Brain pericyte (primary cell): ENCODE results near the gene ARHGAP26.

ENCODE experiments used
- DNase-seq: peaks from one replicate; pipeline ENCODE4 v3.0.0-alpha.2; 2012; ENCODE audit warnings: low read depth, low spot score

Gene ARHGAP26

GRCh38 chr5:142811866-142812557 is 41.8 kb downstream of the ARHGAP26 start:
- no peak for DNase-seq

- no peak for DNase-seq
Observed at GRCh38 chr5:142813220-142813619, 43.0 kb downstream of the ARHGAP26 start.

- DNase-seq, result no peak
Observed at GRCh38 chr5:142814122-142814521, 43.9 kb downstream of the ARHGAP26 start.

GRCh38 chr5:142815469-142815868 is 45.3 kb downstream of the ARHGAP26 start:
- no peak for DNase-seq

GRCh38 chr5:142816531-142817430 is 46.6 kb downstream of the ARHGAP26 start:
- DNase-seq, result no peak

- no peak for DNase-seq
Observed at GRCh38 chr5:142817949-142818431, 47.8 kb downstream of the ARHGAP26 start.

GRCh38 chr5:142819292-142819691 is 49.1 kb downstream of the ARHGAP26 start:
- no peak for DNase-seq

- DNase-seq, result peak; percentile 21
Observed at GRCh38 chr5:142819825-142820224, 49.6 kb downstream of the ARHGAP26 start.

GRCh38 chr5:142820447-142820846 is 50.3 kb downstream of the ARHGAP26 start:
- no peak for DNase-seq

GRCh38 chr5:142821034-142821732 is 51.0 kb downstream of the ARHGAP26 start:
- no peak for DNase-seq

GRCh38 chr5:142821733-142822487 is 51.7 kb downstream of the ARHGAP26 start:
- DNase-seq, result peak; percentile 42

GRCh38 chr5:142823126-142823525 is 52.9 kb downstream of the ARHGAP26 start:
- DNase-seq, result no peak

- DNase-seq, result no peak
Observed at GRCh38 chr5:142823806-142824205, 53.6 kb downstream of the ARHGAP26 start.

GRCh38 chr5:142824391-142824790 is 54.2 kb downstream of the ARHGAP26 start:
- no peak for DNase-seq

GRCh38 chr5:142825378-142826089 is 55.4 kb downstream of the ARHGAP26 start:
- DNase-seq, result no peak

GRCh38 chr5:142826093-142826492 is 55.9 kb downstream of the ARHGAP26 start:
- DNase-seq, result no peak

GRCh38 chr5:142826741-142827492 is 56.7 kb downstream of the ARHGAP26 start:
- no peak for DNase-seq

GRCh38 chr5:142827934-142828576 is 57.9 kb downstream of the ARHGAP26 start:
- no peak for DNase-seq

- DNase-seq, result no peak
Observed at GRCh38 chr5:142828797-142829535, 58.8 kb downstream of the ARHGAP26 start.
